ENCODE results near the gene RALGAPA2.

GRCh38 chr20:20679316-20679715 is 33.1 kb downstream of the RALGAPA2 start:
- TF ChIP-seq CTCF (IDR thresholded peaks at IDR 0.05), result no peak
- no peak for TF ChIP-seq ZFX (IDR thresholded peaks at IDR 0.05; ENCODE audit: borderline replicate concordance)
